NB4 (cell line): ENCODE data around the gene SPIN2B.
"Not testable (repeated sequence)": the region's sequence is repeated elsewhere in the genome, so short reads cannot be mapped to it uniquely, and the experiment has no call there.

ENCODE experiments used
- POLR2A ChIP-seq: IDR thresholded peaks from 2 replicates; pipeline ENCODE4 v1.6.1; 2011; ENCODE audit warnings: mild to moderate bottlenecking; ENCODE audit not compliant: insufficient read length; ENCODE audit errors: extremely low read depth
- TF ChIP-seq, protein P1 (sequence below): IDR thresholded peaks from one replicate; pipeline ENCODE4 v1.5.1; 2012; ENCODE audit warnings: low read depth, low read length

DNA sequence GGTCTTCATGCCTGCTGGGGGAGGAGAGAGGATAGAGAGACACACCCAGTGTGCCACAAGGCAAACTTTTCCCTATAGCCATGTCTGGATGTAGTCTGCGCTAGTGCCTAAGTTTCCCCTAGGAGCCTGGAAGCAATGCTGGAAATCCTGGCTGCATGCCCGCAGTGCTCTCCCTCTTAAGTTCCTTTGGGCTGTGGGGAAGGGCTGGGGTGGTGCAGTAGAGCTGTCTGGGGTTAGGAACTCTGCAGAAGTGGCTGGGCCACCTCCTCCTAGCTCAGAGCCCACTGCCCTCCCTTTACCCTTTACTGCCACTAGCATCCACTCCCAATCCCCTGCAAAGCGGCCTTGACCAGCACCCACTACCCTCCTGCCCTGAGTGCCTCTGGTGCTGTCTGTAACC is 15.2 kb upstream of the SPIN2B start:
- TF ChIP-seq, protein P1, sequence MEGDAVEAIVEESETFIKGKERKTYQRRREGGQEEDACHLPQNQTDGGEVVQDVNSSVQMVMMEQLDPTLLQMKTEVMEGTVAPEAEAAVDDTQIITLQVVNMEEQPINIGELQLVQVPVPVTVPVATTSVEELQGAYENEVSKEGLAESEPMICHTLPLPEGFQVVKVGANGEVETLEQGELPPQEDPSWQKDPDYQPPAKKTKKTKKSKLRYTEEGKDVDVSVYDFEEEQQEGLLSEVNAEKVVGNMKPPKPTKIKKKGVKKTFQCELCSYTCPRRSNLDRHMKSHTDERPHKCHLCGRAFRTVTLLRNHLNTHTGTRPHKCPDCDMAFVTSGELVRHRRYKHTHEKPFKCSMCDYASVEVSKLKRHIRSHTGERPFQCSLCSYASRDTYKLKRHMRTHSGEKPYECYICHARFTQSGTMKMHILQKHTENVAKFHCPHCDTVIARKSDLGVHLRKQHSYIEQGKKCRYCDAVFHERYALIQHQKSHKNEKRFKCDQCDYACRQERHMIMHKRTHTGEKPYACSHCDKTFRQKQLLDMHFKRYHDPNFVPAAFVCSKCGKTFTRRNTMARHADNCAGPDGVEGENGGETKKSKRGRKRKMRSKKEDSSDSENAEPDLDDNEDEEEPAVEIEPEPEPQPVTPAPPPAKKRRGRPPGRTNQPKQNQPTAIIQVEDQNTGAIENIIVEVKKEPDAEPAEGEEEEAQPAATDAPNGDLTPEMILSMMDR, result not testable (repeated sequence)
- TF ChIP-seq POLR2A, result not testable (repeated sequence)
